Measurements from ENCODE around the gene PRMT3. TPM values are rescaled to one million over a fixed set of nuclear protein-coding genes. Genes with fewer than 3 reads are reported as not detected.

The PRMT3 gene
- polyA plus RNA-seq, 3 donors = 4.5 to 8.4 (median 6.1) TPM

GRCh38 chr11:20452585-20452984 is 65.1 kb downstream of the PRMT3 start:
- Histone ChIP-seq H3K9ac (ENCODE audit: insufficient read depth, low read length, poor library complexity, severe bottlenecking) (no peak overlapping the region), H3K9me3 (replicated peaks in 1 of 2; ENCODE audit: control insufficient read depth in 1 of 2, insufficient read depth in 1 of 2, low read length in 2 of 2) (no peaks in the 10 kb centered on the region), H4K20me1 (ENCODE audit: insufficient read depth, low read length) (no peaks in the 10 kb centered on the region), H3K4me1 (ENCODE audit: control insufficient read depth in 1 of 2, insufficient read depth in 2 of 2, low read length in 2 of 2) (peaks cover 10 to 12% of the 10 kb centered on the region in 2 donors), H3K4me3 (replicated peaks in 1 of 3; ENCODE audit: low read depth in 2 of 3, low read length in 3 of 3) (no peak overlapping the region), H3K79me2 (ENCODE audit: insufficient read depth, low read length) (no peaks in the 10 kb centered on the region), H3K27ac (ENCODE audit: low read depth in 1 of 2, low read length in 2 of 2) (no peak overlapping the region), H2AFZ (ENCODE audit: insufficient read depth, low read depth, low read length, poor library complexity, severe bottlenecking) (no peak overlapping the region), H3K4me2 (replicated peaks; ENCODE audit: extremely low read depth, low read length, poor library complexity, severe bottlenecking) (no peak overlapping the region), H3K27me3 (ENCODE audit: control insufficient read depth in 2 of 2, insufficient read depth in 2 of 2, low read length in 2 of 2) (no peaks in the 10 kb centered on the region), H3K36me3 (replicated peaks in 1 of 2; ENCODE audit: control insufficient read depth in 1 of 2, insufficient read depth in 2 of 2, low read length in 2 of 2) (peaks cover 3 to 22% of the 10 kb centered on the region in 2 donors)
- Mint-ChIP-seq H3K27me3 (ENCODE audit: low read depth in 3 of 3) (no peaks in the 10 kb centered on the region), H3K9me3 (no peaks in the 10 kb centered on the region), H3K4me3 (no peak overlapping the region), H3K27ac (no peak overlapping the region), H3K4me1 (peaks cover 18% of the 10 kb centered on the region), H3K36me3 (peaks cover 13 to 20% of the 10 kb centered on the region in 2 donors)
- no peak for TF ChIP-seq CTCF (IDR thresholded peaks at IDR 0.05)
- DNase-seq = no peak
- intact Hi-C loops (cut with micrococcal nuclease) = no loop called here
- WGBS (ENCODE audit: insufficient coverage) = no CpG with 5 or more reads among the region's 2 CpGs

- Mint-ChIP-seq H3K9me3 (no peaks in the 10 kb centered on the region), H3K4me1 (peaks cover 18% of the 10 kb centered on the region), H3K4me3 (no peak overlapping the region), H3K36me3 (peaks cover 15 to 20% of the 10 kb centered on the region in 2 donors), H3K27me3 (ENCODE audit: low read depth in 3 of 3) (no peaks in the 10 kb centered on the region), H3K27ac (no peak overlapping the region)
- no peak for DNase-seq
- no peaks in the 10 kb centered on the region for H3K9me3 ChIP-seq (replicated peaks in 1 of 2; ENCODE audit: control insufficient read depth in 1 of 2, insufficient read depth in 1 of 2, low read length in 2 of 2)
- peaks cover 10 to 12% of the 10 kb centered on the region in 2 donors for H3K4me1 ChIP-seq (ENCODE audit: control insufficient read depth in 1 of 2, insufficient read depth in 2 of 2, low read length in 2 of 2)
- no peaks in the 10 kb centered on the region for H3K79me2 ChIP-seq (ENCODE audit: insufficient read depth, low read length)
- no peaks in the 10 kb centered on the region for H4K20me1 ChIP-seq (ENCODE audit: insufficient read depth, low read length)
- peaks cover 1 to 22% of the 10 kb centered on the region in 2 donors for H3K36me3 ChIP-seq (replicated peaks in 1 of 2; ENCODE audit: control insufficient read depth in 1 of 2, insufficient read depth in 2 of 2, low read length in 2 of 2)
- H3K27ac ChIP-seq (ENCODE audit: low read depth in 1 of 2, low read length in 2 of 2) = no peak overlapping the region
- H3K9ac ChIP-seq (ENCODE audit: insufficient read depth, low read length, poor library complexity, severe bottlenecking) = no peak overlapping the region
- H3K27me3 ChIP-seq (ENCODE audit: control insufficient read depth in 2 of 2, insufficient read depth in 2 of 2, low read length in 2 of 2) = no peaks in the 10 kb centered on the region
- WGBS (ENCODE audit: insufficient coverage) = no CpG with 5 or more reads among the region's 4 CpGs
- H3K4me3 ChIP-seq (replicated peaks in 1 of 3; ENCODE audit: low read depth in 2 of 3, low read length in 3 of 3) = no peak overlapping the region
- no peak for TF ChIP-seq CTCF (IDR thresholded peaks at IDR 0.05)
- intact Hi-C loops (cut with micrococcal nuclease) = no loop called here
- H2AFZ ChIP-seq (ENCODE audit: insufficient read depth, low read depth, low read length, poor library complexity, severe bottlenecking) = no peak overlapping the region
- H3K4me2 ChIP-seq (replicated peaks; ENCODE audit: extremely low read depth, low read length, poor library complexity, severe bottlenecking) = no peak overlapping the region
Observed at GRCh38 chr11:20453657-20454316, 66.3 kb downstream of the PRMT3 start.
